ENCODE results near the gene CNFN.
"Not testable (repeated sequence)": the region's sequence is repeated elsewhere in the genome, so short reads cannot be mapped to it uniquely, and the experiment has no call there.

CNFN gene

GRCh38 chr19:42343344-42344110 lies 46.6 kb downstream of the CNFN start:
- Histone ChIP-seq H3K9ac (ENCODE audit: low read length) (no peak overlapping the region), H3K36me3 (ENCODE audit: control insufficient read depth, insufficient read depth, low read length, severe bottlenecking) (peaks cover 4% of the 10 kb centered on the region), H3K9me3 (ENCODE audit: control insufficient read depth, low read length) (no peaks in the 10 kb centered on the region), H3K27me3 (replicated peaks; ENCODE audit: control insufficient read depth, insufficient read depth, low read length) (no peaks in the 10 kb centered on the region), H3K4me1 (ENCODE audit: control insufficient read depth, insufficient read depth, low read length) (peaks cover 36% of the 10 kb centered on the region), H3K4me3 (ENCODE audit: low read length) (no peak overlapping the region)
- DNase-seq (ENCODE audit: low read depth): no peak

- not testable (repeated sequence) for H3K4me3 ChIP-seq (ENCODE audit: low read length); H3K9ac ChIP-seq (ENCODE audit: low read length); DNase-seq (ENCODE audit: low read depth); H3K9me3 ChIP-seq (ENCODE audit: control insufficient read depth, low read length); H3K27me3 ChIP-seq (replicated peaks; ENCODE audit: control insufficient read depth, insufficient read depth, low read length); H3K4me1 ChIP-seq (ENCODE audit: control insufficient read depth, insufficient read depth, low read length)
- H3K36me3 ChIP-seq (ENCODE audit: control insufficient read depth, insufficient read depth, low read length, severe bottlenecking): peaks cover 21% of the 10 kb centered on the region
Measured at GRCh38 chr19:42339922-42340321, 50.2 kb downstream of the CNFN start.

- H3K4me1 ChIP-seq (ENCODE audit: control insufficient read depth, insufficient read depth, low read length); H3K9ac ChIP-seq (ENCODE audit: low read length); DNase-seq (ENCODE audit: low read depth); H3K27me3 ChIP-seq (replicated peaks; ENCODE audit: control insufficient read depth, insufficient read depth, low read length); H3K4me3 ChIP-seq (ENCODE audit: low read length); H3K9me3 ChIP-seq (ENCODE audit: control insufficient read depth, low read length): not testable (repeated sequence)
- H3K36me3 ChIP-seq (ENCODE audit: control insufficient read depth, insufficient read depth, low read length, severe bottlenecking): peaks cover 21% of the 10 kb centered on the region
Measured at GRCh38 chr19:42339126-42339860, 50.8 kb downstream of the CNFN start.

Measured in adipocyte (in vitro differentiated cells).